Activated effector memory CD4-positive, alpha-beta T cell treated with Interleukin-2 at 50 U/mL for 16 hours (primary cell): ENCODE results near the gene PLA2G4D.
A peak's percentile ranks its signal among the peaks of the same experiment; 100 is the strongest.

Source experiments
- DNase-seq: peaks from one replicate; pipeline ENCODE4 v3.0.0-alpha.2; 2020

PLA2G4D gene

GRCh38 chr15:42088801-42089640 is 5.3 kb downstream of the PLA2G4D start:
- DNase-seq = no peak

- DNase-seq = no peak
Measured at GRCh38 chr15:42087926-42088800, 6.2 kb downstream of the PLA2G4D start.

- DNase-seq = no peak
Measured at GRCh38 chr15:42087460-42087859, 6.9 kb downstream of the PLA2G4D start.

GRCh38 chr15:42085721-42086120 is 8.6 kb downstream of the PLA2G4D start:
- DNase-seq = no peak

- DNase-seq = no peak
Measured at GRCh38 chr15:42085236-42085605, 9.1 kb downstream of the PLA2G4D start.

GRCh38 chr15:42084465-42085235 is 9.7 kb downstream of the PLA2G4D start:
- peak; percentile 15 for DNase-seq

- DNase-seq = no peak
Measured at GRCh38 chr15:42083916-42084315, 10.4 kb downstream of the PLA2G4D start.

GRCh38 chr15:42083605-42083908 is 10.8 kb downstream of the PLA2G4D start:
- no peak for DNase-seq

- DNase-seq = no peak
Measured at GRCh38 chr15:42082823-42083604, 11.3 kb downstream of the PLA2G4D start.

- DNase-seq = no peak
Measured at GRCh38 chr15:42082141-42082540, 12.2 kb downstream of the PLA2G4D start.

- no peak for DNase-seq
Measured at GRCh38 chr15:42080919-42081830, 13.2 kb downstream of the PLA2G4D start.

GRCh38 chr15:42080186-42080918 is 14.0 kb downstream of the PLA2G4D start:
- DNase-seq = no peak

- DNase-seq = no peak
Measured at GRCh38 chr15:42079401-42079908, 14.9 kb downstream of the PLA2G4D start.

- DNase-seq = no peak
Measured at GRCh38 chr15:42078903-42079302, 15.5 kb downstream of the PLA2G4D start.

GRCh38 chr15:42077689-42078088 is 16.7 kb downstream of the PLA2G4D start:
- DNase-seq = no peak

GRCh38 chr15:42073418-42073817 is 20.9 kb downstream of the PLA2G4D start:
- no peak for DNase-seq

GRCh38 chr15:42072141-42072685 is 22.1 kb downstream of the PLA2G4D start:
- no peak for DNase-seq

- no peak for DNase-seq
Measured at GRCh38 chr15:42071717-42072116, 22.6 kb downstream of the PLA2G4D start.

GRCh38 chr15:42070976-42071350 is 23.4 kb downstream of the PLA2G4D start:
- DNase-seq = no peak

- no peak for DNase-seq
Measured at GRCh38 chr15:42070279-42070975, 23.9 kb downstream of the PLA2G4D start.
